Upper lobe of right lung (tissue), 1 donor: ENCODE results near the gene PTPRQ. TPM values are rescaled to one million over a fixed set of nuclear protein-coding genes. Genes with fewer than 3 reads are reported as not detected.

Experiments used
- ATAC-seq: fragments of 200-7000 bp; cut with Tn5 transposase; one replicate; pipeline ENCODE4 v1.9.1; 2020; ENCODE audit warnings: mild to moderate bottlenecking, moderate library complexity
- DNase-seq: peaks from one replicate; pipeline ENCODE4 v3.0.0-alpha.2; 2020
- H3K27ac ChIP-seq: fragments of 200-600 bp; one replicate; pipeline ENCODE4 v1.8.0; 2022
- H3K27me3 ChIP-seq: fragments of 200-600 bp; one replicate; pipeline ENCODE4 v1.8.0; 2022; ENCODE audit warnings: mild to moderate bottlenecking
- H3K36me3 ChIP-seq: fragments of 200-600 bp; one replicate; pipeline ENCODE4 v1.8.0; 2022
- H3K4me1 ChIP-seq: fragments of 200-600 bp; one replicate; pipeline ENCODE4 v1.8.0; 2022
- H3K4me3 ChIP-seq: fragments of 200-600 bp; one replicate; pipeline ENCODE4 v1.8.0; 2022; ENCODE audit warnings: mild to moderate bottlenecking
- H3K9me3 ChIP-seq: fragments of 200-600 bp; one replicate; pipeline ENCODE4 v1.8.0; 2022
- CTCF ChIP-seq: fragments of 200-600 bp; IDR thresholded peaks from one replicate; pipeline ENCODE4 v1.8.0; 2022; ENCODE audit warnings: antibody characterized with exemption
- intact Hi-C: fragments of 100-400 bp; cut with DNase I; formaldehyde crosslinking; loops from one replicate; pipeline ENCODE4 v1.11.0; 2022
- total RNA-seq: library from RNA; stranded (reverse); fragmentation: NEBNext Ultra II Directional; extraction: Animal tissue kit (Norgen Biotek cat#: 25700); gene quantifications from one replicate; pipeline ENCODE4 v1.2.1, GENCODE V29; 2021
- donor health status: DM: no; HTN: yes; CAD: no; lungs with severe emphysema.

The PTPRQ gene
- total RNA-seq, 1 donor from 2014 or later: 9.8 TPM

- ATAC-seq: peak; percentile 31
- Histone ChIP-seq H3K27ac (no peak overlapping the region), H3K9me3 (no peaks in the 10 kb centered on the region), H3K4me3 (no peak overlapping the region), H3K4me1 (no peaks in the 10 kb centered on the region), H3K36me3 (no peaks in the 10 kb centered on the region), H3K27me3 (no peaks in the 10 kb centered on the region)
- no peak for TF ChIP-seq CTCF
- intact Hi-C loops: no loop called here
- no peak for DNase-seq
Measured at GRCh38 chr12:80551897-80552296, 107.9 kb downstream of the PTPRQ start.

DNA sequence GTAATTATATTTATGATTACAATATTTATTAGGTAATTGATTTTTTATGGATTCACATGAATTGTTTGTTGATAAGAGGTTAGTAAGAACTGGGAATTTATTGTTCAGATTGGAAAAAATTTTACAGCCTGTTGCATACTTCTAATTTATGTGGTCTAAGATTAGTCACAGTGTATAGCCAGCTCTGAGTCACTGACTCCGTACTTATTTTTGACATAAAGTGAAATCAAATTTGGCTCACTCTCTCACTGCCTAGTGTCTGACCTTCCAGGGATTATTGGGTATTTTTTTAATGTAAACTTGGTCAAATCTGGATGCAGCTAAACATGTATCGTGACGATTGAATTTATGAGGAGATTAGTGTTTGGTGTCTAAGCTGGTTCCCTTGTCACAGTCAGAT, 109.3 kb downstream of the PTPRQ start:
- H3K9me3 ChIP-seq: no peaks in the 10 kb centered on the region
- H3K27me3 ChIP-seq: no peaks in the 10 kb centered on the region
- no peak overlapping the region for H3K27ac ChIP-seq
- ATAC-seq (no peak), DNase-seq (no peak)
- no peak overlapping the region for H3K4me3 ChIP-seq
- H3K4me1 ChIP-seq: no peaks in the 10 kb centered on the region
- intact Hi-C loops: no loop called here
- H3K36me3 ChIP-seq: no peaks in the 10 kb centered on the region
- no peak for TF ChIP-seq CTCF

- intact Hi-C loops: no loop called here
- Histone ChIP-seq H3K4me1 (no peaks in the 10 kb centered on the region), H3K36me3 (no peaks in the 10 kb centered on the region), H3K4me3 (no peak overlapping the region), H3K9me3 (no peaks in the 10 kb centered on the region), H3K27me3 (no peaks in the 10 kb centered on the region), H3K27ac (no peak overlapping the region)
- no peak for DNase-seq
- no peak for ATAC-seq
- TF ChIP-seq CTCF: no peak
Measured at GRCh38 chr12:80556566-80556965, 112.5 kb downstream of the PTPRQ start.

- ATAC-seq (no peak), DNase-seq (no peak)
- Histone ChIP-seq H3K4me3 (no peak overlapping the region), H3K4me1 (no peaks in the 10 kb centered on the region), H3K27me3 (no peaks in the 10 kb centered on the region), H3K9me3 (no peaks in the 10 kb centered on the region), H3K36me3 (no peaks in the 10 kb centered on the region), H3K27ac (no peak overlapping the region)
- TF ChIP-seq CTCF: no peak
- intact Hi-C loops: no loop called here
Measured at GRCh38 chr12:80559766-80560165, 115.7 kb downstream of the PTPRQ start.

DNA sequence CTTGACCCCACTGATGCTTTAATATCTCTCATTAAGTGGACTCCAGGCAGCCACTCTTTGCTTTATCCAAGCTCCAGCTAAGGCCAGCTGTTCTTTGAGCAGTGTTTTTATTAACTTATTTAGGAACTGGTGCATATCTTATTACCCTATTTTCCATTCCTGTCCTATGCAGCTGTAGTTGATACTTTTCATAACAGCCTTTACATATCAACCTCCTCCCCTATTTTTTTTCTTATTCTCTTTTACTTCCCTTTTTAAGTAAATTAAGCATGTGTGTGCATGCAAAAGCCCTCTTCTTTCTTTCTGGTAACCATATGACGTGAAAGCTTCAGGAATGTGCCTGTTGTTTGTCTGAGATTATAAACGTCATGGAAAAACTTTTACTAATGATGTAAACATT, 121.2 kb downstream of the PTPRQ start:
- H3K4me1 ChIP-seq: no peaks in the 10 kb centered on the region
- no peaks in the 10 kb centered on the region for H3K27me3 ChIP-seq
- ATAC-seq (no peak), DNase-seq (no peak)
- no peak for TF ChIP-seq CTCF
- no peaks in the 10 kb centered on the region for H3K9me3 ChIP-seq
- H3K27ac ChIP-seq: no peak overlapping the region
- no peak overlapping the region for H3K4me3 ChIP-seq
- intact Hi-C loops: no loop called here
- H3K36me3 ChIP-seq: no peaks in the 10 kb centered on the region

DNA sequence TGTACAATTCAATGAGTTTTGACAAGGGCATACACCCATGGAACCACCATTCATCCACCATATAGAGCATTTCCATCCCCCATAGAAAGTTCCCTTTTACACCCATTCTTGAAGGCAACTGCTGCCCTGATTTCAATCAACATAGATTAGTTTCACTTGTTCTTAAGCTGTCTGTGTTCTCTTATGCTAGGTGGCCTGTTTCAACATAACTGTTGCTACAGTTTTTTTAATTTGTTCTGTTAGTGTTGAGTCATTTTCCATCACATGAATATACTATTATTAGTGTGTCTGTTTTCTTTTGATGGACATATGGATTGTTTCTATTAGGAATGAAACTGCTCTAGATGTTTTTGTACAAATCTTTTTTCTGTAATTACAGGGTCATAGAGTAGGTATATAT, 123.4 kb downstream of the PTPRQ start:
- intact Hi-C loops: no loop called here

More for the DNA sequence above, 123.4 kb downstream of the PTPRQ start:
- no peaks in the 10 kb centered on the region for H3K36me3 ChIP-seq
- H3K4me1 ChIP-seq: no peaks in the 10 kb centered on the region
- DNase-seq (no peak), ATAC-seq (no peak)
- H3K27ac ChIP-seq: no peak overlapping the region
- no peaks in the 10 kb centered on the region for H3K27me3 ChIP-seq
- H3K4me3 ChIP-seq: no peak overlapping the region
- no peak for TF ChIP-seq CTCF
- H3K9me3 ChIP-seq: no peaks in the 10 kb centered on the region
